Epithelial cell of esophagus (primary cell): ENCODE data around the gene GPRC6A.
A peak's percentile ranks its signal among the peaks of the same experiment; 100 is the strongest.
"Not testable (repeated sequence)": the region's sequence is repeated elsewhere in the genome, so short reads cannot be mapped to it uniquely, and the experiment has no call there.

Source experiments
- DNase-seq: peaks from one replicate; pipeline ENCODE4 v3.0.0; 2010; ENCODE audit warnings: low read depth
- H3K4me3 ChIP-seq: 2 replicates; pipeline ENCODE4 v1.5.1; 2011; ENCODE audit warnings: mild to moderate bottlenecking, low read length, control low read depth
- TF ChIP-seq, protein P1 (sequence below): IDR thresholded peaks from 2 replicates; pipeline ENCODE4 v1.5.1; 2011; ENCODE audit warnings: low read depth, mild to moderate bottlenecking, low read length, control low read depth, inconsistent platforms; ENCODE audit not compliant: insufficient read depth; ENCODE audit errors: missing control alignments

The GPRC6A gene

DNA sequence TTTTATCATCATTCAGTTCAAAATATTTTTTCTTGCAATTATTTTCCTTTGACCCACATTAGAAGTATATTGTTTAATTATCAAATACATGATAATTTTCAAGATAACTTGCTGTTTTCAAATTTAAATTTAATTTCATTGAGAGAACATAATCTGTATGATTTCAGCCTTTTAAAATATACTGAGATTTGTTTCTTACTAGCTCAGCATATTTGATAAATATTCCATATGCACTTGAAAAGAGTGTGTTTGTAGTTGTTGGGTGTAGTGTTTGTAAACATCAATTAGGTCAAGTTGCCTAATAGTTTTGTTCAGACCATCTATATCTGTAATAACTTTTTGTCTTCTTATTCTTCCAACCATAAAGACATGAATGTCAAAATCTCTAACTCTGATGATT is 29.2 kb upstream of the GPRC6A start:
- DNase-seq = no peak
- TF ChIP-seq, protein P1, sequence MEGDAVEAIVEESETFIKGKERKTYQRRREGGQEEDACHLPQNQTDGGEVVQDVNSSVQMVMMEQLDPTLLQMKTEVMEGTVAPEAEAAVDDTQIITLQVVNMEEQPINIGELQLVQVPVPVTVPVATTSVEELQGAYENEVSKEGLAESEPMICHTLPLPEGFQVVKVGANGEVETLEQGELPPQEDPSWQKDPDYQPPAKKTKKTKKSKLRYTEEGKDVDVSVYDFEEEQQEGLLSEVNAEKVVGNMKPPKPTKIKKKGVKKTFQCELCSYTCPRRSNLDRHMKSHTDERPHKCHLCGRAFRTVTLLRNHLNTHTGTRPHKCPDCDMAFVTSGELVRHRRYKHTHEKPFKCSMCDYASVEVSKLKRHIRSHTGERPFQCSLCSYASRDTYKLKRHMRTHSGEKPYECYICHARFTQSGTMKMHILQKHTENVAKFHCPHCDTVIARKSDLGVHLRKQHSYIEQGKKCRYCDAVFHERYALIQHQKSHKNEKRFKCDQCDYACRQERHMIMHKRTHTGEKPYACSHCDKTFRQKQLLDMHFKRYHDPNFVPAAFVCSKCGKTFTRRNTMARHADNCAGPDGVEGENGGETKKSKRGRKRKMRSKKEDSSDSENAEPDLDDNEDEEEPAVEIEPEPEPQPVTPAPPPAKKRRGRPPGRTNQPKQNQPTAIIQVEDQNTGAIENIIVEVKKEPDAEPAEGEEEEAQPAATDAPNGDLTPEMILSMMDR = no peak
- H3K4me3 ChIP-seq = no peak overlapping the region

DNA sequence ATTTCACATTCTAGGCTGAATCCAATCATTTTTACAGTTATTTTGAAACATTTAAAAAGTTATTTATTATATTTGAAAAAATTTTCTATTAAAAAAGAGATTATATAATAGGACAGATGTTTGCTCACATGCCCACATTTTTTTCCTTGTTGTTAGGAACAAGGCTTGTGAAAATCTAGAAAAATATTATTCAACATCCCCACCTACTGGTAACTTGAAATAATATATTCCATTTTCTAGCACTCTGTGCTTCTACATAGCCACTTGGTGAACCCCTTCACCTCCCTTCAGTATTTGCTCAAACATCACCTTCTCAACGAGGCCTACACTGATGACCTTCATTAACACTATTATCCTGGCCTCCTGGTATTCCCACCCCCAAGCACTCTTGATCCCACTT is 18.3 kb upstream of the GPRC6A start:
- DNase-seq = peak; percentile 44
- H3K4me3 ChIP-seq = no peak overlapping the region
- TF ChIP-seq, protein P1 = peak; percentile 24

- H3K4me3 ChIP-seq = no peak overlapping the region
- no peak for DNase-seq
- TF ChIP-seq, protein P1 = no peak
These were observed 13.6 kb upstream of the GPRC6A start for GRCh38 chr6:116842459-116842858.

- peak; percentile 15 for DNase-seq
- TF ChIP-seq, protein P1 = no peak
- no peak overlapping the region for H3K4me3 ChIP-seq
These were observed 11.2 kb upstream of the GPRC6A start for GRCh38 chr6:116840091-116840490.

GRCh38 chr6:116836606-116837342 is 7.9 kb upstream of the GPRC6A start:
- no peak overlapping the region for H3K4me3 ChIP-seq
- DNase-seq = no peak
- TF ChIP-seq, protein P1 = no peak

GRCh38 chr6:116834526-116834925 is 5.6 kb upstream of the GPRC6A start:
- not testable (repeated sequence) for H3K4me3 ChIP-seq, DNase-seq

DNA sequence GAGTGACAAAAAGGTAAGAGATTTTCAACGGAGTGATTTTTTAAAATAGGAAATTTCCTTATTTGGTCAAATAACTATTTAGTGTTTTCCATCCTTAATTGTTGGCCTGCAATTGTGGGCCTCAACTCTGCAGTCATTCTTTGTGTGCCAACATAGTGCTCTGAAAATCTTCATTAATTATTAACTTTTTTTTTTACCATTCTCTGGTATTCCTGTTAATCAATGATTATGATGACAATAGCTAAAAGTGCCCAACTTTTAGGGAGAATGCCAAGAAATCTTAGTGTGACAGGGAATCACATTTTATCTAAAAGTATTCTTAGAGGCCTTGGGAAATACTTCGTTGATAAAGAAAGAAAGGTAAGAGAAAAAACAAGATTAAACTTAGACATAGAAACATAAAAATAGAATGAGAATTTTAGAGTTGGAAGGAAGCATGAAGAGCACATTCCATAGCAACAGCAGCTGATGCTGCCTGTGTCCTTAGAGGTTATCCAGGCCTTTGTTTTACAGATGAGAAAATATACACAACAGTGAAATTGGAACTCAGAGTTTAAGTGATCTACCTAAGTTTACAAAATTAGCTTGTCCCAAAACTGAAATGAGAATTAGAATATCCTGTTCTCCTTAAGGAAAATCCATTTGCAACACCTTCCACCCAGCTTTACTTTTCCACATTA is 1.2 kb downstream of the GPRC6A start:
- DNase-seq = no peak

DNA sequence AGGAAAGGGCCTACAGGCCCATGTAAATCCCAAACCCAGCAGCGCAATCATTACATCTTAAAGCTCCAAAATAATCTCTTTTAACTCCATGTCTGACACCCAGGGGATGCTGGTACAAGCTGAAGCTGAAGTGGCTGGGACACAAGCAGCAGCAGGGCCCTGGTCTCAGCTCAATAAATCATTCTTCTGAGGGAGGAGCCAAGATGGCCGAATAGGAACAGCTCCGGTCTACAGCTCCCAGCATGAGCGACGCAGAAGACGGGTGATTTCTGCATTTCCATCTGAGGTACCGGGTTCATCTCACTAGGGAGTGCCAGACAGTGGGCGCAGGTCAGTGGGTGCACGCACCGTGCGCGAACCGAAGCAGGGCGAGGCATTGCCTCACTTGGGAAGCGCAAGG is 12.5 kb downstream of the GPRC6A start:
- not testable (repeated sequence) for DNase-seq

More for the DNA sequence above, 1.2 kb downstream of the GPRC6A start:
- no peak overlapping the region for H3K4me3 ChIP-seq
- TF ChIP-seq, protein P1 = no peak

More for the DNA sequence above, 12.5 kb downstream of the GPRC6A start:
- H3K4me3 ChIP-seq = not testable (repeated sequence)
